Measurements from ENCODE around the gene ARHGAP26. TPM values are rescaled to one million over a fixed set of nuclear protein-coding genes. Genes with fewer than 3 reads are reported as not detected.
A peak's percentile ranks its signal among the peaks of the same experiment; 100 is the strongest.
"Not testable (repeated sequence)": the region's sequence is repeated elsewhere in the genome, so short reads cannot be mapped to it uniquely, and the experiment has no call there.

ARHGAP26 gene
- total RNA-seq, 1 donor from 2014 or later: 25.2 TPM

DNA sequence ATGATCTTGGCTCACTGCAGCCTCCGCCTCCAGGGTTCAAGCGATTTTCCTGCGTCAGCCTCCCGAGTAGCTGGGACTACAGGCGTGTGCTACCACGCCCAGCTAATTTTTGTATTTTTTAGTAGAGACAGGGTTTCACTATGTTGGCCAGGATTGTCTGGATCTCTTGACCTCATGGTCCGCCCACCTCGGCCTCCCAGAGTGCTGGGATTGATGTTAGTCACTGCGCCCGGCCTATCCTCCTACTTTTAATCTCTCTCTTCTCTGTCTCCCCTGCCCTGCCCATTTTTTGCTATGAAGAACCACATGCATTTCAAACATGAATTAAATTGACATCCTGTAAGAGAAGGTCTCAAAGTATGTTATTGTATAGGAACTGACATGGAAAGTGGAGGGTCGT, 158.8 kb downstream of the ARHGAP26 start:
- DNase-seq (ENCODE audit: low read depth in 2 of 2): not testable (repeated sequence)

GRCh38 chr5:142929587-142929986, 159.4 kb downstream of the ARHGAP26 start:
- DNase-seq (ENCODE audit: low read depth in 2 of 2): peak in 1 of 2 donors; percentile 51

DNA sequence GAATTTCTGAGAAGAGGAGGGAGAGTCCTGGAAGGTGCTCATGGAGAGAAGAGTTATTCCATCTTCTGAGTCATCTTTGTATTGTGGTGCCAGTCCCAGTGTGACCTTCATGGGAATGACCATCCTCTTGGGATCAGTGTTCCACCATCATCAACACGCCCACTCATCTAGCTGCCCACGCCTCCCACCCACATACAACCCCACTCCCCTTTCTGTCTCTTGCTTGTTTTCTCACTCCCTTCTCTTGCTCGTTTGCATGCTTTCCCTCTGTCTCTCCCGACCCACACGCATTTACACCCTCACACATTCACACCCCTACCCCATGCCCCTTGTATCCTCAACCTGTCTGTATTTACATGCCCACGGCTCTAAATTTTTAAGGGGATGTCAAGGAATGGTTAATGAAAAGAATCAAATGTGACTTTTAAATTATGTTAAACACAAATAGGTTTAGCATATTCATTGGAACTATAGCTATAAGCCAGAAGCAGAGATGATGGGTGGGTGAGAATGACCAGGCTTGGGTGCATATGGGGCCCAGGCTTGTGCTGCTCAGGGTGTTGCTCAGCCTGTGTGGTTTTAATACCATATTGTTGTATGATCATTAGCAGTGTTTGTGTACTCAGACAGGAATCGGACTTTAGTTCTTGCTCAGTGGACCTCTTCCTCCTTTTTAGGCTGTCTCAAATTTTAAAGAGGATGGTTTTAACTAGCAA, 160.4 kb downstream of the ARHGAP26 start:
- no peak for DNase-seq (ENCODE audit: low read depth in 2 of 2)

GRCh38 chr5:142931896-142932686, 161.9 kb downstream of the ARHGAP26 start:
- DNase-seq (ENCODE audit: low read depth in 2 of 2): peak in 1 of 2 donors; percentile 46

- DNase-seq (ENCODE audit: low read depth in 2 of 2): no peak
These were observed 164.0 kb downstream of the ARHGAP26 start for GRCh38 chr5:142934051-142934762.

DNA sequence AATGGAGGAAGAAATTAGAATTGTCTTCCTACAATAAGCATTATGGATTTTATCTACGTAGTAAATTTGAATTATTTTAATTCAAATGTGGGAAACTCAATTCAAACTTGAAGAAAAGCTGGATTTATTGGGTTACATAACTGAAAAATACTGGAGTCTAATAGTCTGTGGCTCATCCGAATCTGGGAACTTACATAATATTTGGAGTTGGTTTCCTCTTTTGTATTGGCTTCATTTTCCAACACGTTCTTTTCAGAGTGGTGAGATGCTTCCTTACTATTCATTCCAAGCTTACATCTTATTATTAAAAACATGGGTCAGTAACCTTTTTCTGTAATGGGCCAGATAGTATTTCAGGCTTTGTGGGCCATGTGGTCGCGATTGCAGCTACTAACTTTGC, 164.8 kb downstream of the ARHGAP26 start:
- no peak for DNase-seq (ENCODE audit: low read depth in 2 of 2)

- no peak for DNase-seq (ENCODE audit: low read depth in 2 of 2)
These were observed 167.2 kb downstream of the ARHGAP26 start for GRCh38 chr5:142937374-142937773.

DNA sequence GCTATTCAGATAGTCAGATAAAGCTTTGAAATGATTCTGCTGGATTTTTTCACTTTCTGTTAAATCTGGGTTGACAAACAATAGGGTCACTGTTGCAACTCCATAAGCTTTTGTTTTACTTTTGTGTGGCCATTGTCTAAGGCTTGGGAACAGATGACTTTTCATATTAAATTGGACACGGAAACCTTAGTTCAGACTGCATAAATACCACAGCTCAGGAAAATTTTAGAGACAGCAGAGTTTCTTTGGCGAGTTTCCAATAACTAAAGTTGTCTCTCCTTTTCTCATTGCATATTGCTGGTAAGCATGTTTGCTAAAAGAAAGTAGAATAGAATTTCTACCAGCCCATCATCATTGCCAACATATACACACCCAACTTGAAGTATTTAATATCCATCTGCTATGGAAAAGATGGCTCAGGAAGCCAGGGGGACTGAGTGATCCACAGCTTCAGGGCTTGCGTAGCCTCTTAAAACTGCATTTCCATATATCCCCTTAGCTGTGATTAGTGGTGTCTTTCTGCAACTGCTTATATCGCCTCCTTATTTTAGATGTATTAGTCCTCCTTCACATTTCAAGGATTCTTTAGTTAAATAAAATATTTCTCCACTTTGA, 168.2 kb downstream of the ARHGAP26 start:
- peak; percentile 30 to 72 for DNase-seq (ENCODE audit: low read depth in 2 of 2)

GRCh38 chr5:142939006-142939405, 168.8 kb downstream of the ARHGAP26 start:
- no peak for DNase-seq (ENCODE audit: low read depth in 2 of 2)

- peak; percentile 83 to 92 for DNase-seq (ENCODE audit: low read depth in 2 of 2)
These were observed 169.7 kb downstream of the ARHGAP26 start for GRCh38 chr5:142939884-142940283.

- DNase-seq (ENCODE audit: low read depth in 2 of 2): no peak
These were observed 171.1 kb downstream of the ARHGAP26 start for GRCh38 chr5:142941245-142941644.

GRCh38 chr5:142942901-142943300, 172.7 kb downstream of the ARHGAP26 start:
- DNase-seq (ENCODE audit: low read depth in 2 of 2): no peak

GRCh38 chr5:142944140-142944539, 174.0 kb downstream of the ARHGAP26 start:
- no peak for DNase-seq (ENCODE audit: low read depth in 2 of 2)

DNA sequence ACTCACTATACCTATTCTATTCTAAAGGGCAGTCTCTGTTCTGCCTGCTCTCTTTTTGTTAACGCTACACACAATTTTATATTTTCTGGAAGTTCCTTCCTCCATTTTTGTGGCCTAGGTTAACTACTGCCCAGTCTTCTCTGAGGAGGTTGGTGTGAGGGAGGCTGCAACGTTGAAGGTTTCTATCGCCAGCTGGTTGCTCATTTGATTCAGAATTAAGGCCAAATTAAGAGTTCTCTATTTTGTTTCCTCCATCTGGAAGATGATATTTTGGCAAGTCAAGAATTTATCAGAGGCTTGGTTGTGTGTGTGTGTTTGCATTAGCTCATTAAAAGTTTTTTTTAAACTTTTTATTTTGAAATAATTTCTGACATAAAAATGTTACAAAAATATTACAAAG, 175.1 kb downstream of the ARHGAP26 start:
- DNase-seq (ENCODE audit: low read depth in 2 of 2): no peak

- DNase-seq (ENCODE audit: low read depth in 2 of 2): no peak
These were observed 175.7 kb downstream of the ARHGAP26 start for GRCh38 chr5:142945845-142946244.

DNA sequence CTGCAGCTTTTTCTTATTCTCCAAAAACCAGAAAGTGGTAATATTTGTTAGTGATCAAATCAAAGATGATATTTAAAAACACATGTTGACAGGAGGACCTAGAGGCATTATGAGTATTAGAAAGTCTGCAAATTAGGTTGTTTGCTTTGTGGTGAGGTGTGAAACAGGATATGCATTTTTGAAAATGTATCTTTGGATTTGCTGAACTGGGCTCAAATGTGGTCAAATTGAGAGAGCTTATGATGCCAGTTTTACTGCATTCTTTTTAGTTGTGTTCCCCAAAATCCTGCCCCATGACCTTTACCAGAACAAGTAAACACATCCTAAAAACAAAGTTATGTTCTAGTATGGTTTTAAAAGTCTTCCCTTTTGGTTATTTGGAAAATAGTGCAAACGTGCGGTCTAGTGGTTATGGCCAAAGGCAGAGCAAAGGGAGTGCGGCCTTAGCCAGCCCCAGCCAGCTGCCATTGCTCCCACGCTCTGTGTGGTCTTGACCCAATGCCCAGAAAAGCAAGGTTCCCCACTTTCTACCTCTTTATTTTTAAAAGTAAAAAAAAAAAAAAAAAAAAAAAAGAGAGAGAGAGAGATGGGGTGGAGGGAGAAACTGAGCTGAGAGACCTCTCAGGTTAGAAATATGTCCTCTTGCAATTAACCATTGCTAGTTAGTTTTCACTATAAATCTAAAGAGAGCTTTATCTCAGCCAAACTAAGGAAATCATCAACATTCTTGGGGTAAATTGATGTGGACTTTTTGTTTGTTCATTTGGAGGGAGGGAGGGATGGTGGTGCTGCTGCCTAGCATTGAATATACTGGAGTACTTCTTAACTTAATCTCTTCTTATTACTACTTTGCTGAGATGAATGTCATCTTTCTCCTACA, 176.6 kb downstream of the ARHGAP26 start:
- no peak for DNase-seq (ENCODE audit: low read depth in 2 of 2)

DNA sequence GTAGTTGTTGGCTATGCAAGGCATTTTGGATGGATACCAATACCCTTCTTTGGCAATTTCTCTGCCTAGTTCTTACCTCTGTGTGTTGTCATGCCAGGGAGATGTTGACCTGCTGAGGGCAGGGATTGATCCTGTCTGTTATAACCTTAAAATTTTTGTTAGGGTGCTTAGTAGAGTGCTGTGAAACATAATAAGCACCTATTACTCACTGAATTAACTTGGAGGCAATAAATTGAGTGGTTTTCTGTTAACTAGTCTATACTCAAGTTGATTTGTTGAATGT, 177.2 kb downstream of the ARHGAP26 start:
- DNase-seq (ENCODE audit: low read depth in 2 of 2): no peak

GRCh38 chr5:142952229-142952628, 182.1 kb downstream of the ARHGAP26 start:
- no peak for DNase-seq (ENCODE audit: low read depth in 2 of 2)

DNA sequence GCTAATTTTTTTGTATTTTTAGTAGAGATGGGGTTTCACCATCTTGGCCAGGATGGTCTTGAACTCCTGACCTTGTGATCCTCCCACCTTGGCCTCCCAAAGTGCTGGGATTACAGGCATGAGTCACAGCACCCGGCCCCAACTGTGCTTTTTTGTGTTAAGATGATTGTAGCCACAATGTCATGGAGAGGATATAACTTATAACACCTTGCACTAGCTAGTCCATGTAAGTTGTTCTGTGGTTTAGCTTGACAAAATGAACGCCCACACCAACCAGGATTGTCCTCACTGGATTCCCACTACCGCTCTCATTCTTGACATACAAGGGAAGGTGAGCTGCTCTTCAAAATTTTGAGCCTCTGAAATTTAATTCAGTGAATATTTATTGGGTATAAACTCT, 182.7 kb downstream of the ARHGAP26 start:
- not testable (repeated sequence) for DNase-seq (ENCODE audit: low read depth in 2 of 2)

DNA sequence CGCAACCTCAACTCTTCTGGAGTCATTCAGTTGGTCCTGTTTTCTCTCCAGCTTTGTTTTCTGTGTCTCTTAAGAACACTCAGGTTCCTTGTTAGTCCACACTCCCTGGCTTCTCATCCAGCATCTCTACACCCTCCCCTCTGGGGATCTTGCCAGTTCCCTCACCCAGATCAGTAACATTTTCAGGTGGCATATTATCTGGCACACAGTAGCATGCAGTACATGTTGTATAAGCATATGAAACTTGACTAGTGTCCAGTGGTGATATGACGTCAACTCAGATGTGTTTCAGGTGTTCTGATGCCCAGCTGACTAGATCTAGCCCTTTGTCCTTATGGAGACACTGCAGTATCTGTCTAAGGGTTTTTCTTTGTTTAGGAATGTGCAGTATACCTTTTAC, 184.3 kb downstream of the ARHGAP26 start:
- DNase-seq (ENCODE audit: low read depth in 2 of 2): no peak

- DNase-seq (ENCODE audit: low read depth in 2 of 2): no peak
These were observed 185.5 kb downstream of the ARHGAP26 start for GRCh38 chr5:142955628-142956027.

All from dermis microvascular lymphatic vessel endothelial cell (primary cell).